ENCODE data around the gene POLR2F. TPM values are rescaled to one million over a fixed set of nuclear protein-coding genes. Genes with fewer than 3 reads are reported as not detected.

The POLR2F gene
- total RNA-seq, 1 experiment from 2014 or later: 141 TPM

DNA sequence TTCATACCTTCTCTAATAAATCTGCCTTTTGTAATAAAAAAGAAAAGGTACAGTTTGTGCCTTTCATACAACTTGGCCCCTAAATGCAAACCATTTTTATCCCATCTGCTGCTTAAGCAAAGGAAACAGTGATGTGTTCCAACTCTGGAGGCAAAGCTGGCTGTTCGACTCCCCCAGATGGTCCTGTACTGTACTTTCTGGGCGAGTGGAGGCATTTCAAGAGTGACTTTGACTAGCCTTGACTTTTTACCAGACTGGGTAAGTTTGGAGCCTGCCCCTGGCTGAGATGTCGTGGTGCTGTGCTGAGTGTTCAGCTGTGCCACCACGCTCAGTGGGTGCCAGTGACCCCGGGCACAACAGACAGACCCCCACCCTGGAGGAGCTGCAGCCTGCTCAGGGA is 37.2 kb upstream of the POLR2F start:
- Histone ChIP-seq H3T11ph (ENCODE audit: low read length) (no peak overlapping the region), H2AFZ (ENCODE audit: low read length) (no peak overlapping the region), H3K9ac (ENCODE audit: extremely low read depth, insufficient read length, low read length) (no peak overlapping the region), H3K4ac (ENCODE audit: low read depth, low read length) (no peak overlapping the region), H2BK12ac (ENCODE audit: insufficient read length, low read depth, low read length) (no peak overlapping the region), H4K8ac (replicated peaks; ENCODE audit: insufficient read length, low read depth, low read length) (no peak overlapping the region), H3K56ac (ENCODE audit: insufficient read length, low read depth, low read length) (no peak overlapping the region), H2BK15ac (ENCODE audit: low read depth, low read length) (no peak overlapping the region), H2BK5ac (ENCODE audit: insufficient read length, low read length) (no peak overlapping the region), H2BK120ac (ENCODE audit: low read depth, low read length, poor library complexity, severe bottlenecking) (no peak overlapping the region), H3K27ac (ENCODE audit: insufficient read length, low read depth, low read length) (no peak overlapping the region), H3K27me3 (ENCODE audit: insufficient read depth, low read length) (no peaks in the 10 kb centered on the region), H3K23me2 (ENCODE audit: insufficient read length, low read depth, low read length, poor library complexity, severe bottlenecking) (no peaks in the 10 kb centered on the region), H3K14ac (ENCODE audit: insufficient read depth, low read length) (no peak overlapping the region), H4K20me1 (ENCODE audit: control insufficient read depth, insufficient read depth, insufficient read length) (no peaks in the 10 kb centered on the region), H3K4me2 (ENCODE audit: insufficient read depth, insufficient read length, low read length) (no peak overlapping the region), H3K18ac (ENCODE audit: insufficient read length, low read depth, low read length) (no peak overlapping the region), H3K9me3 (ENCODE audit: control insufficient read depth, low read depth, low read length) (no peaks in the 10 kb centered on the region), H2BK20ac (ENCODE audit: low read depth, low read length, poor library complexity, severe bottlenecking) (no peak overlapping the region), H4K5ac (ENCODE audit: insufficient read length, low read depth, low read length) (no peak overlapping the region), H3K23ac (ENCODE audit: insufficient read length, low read depth, low read length) (no peak overlapping the region), H4K91ac (ENCODE audit: insufficient read length, low read depth, low read length) (no peak overlapping the region), H3K79me1 (ENCODE audit: insufficient read depth, low read depth, low read length, poor library complexity, severe bottlenecking) (no peaks in the 10 kb centered on the region), H2AK5ac (ENCODE audit: insufficient read length, low read length) (no peak overlapping the region), H3K4me1 (ENCODE audit: insufficient read depth, low read length) (no peaks in the 10 kb centered on the region), H3K79me2 (ENCODE audit: insufficient read depth, low read length) (no peaks in the 10 kb centered on the region)
- DNase-seq: no peak
- no CpG with 5 or more reads among the region's 5 CpGs for WGBS (ENCODE audit: extremely low coverage, insufficient read length, low lambda C conversion rate)
- Mint-ChIP-seq H3K27ac (no peak overlapping the region; a peak in 1 of 7 replicates), H3K27me3 (ENCODE audit: low read depth) (no peaks in the 10 kb centered on the region; the same call in 1 of the 2 replicates), H3K9me3 (no peaks in the 10 kb centered on the region), H3K4me3 (no peak overlapping the region), H3K4me1 (peaks cover 4 to 7% of the 10 kb centered on the region in 2 experiments), H3K36me3 (ENCODE audit: insufficient read depth in 1 of 3, low read depth in 3 of 3) (peaks cover 3 to 54% (median 27%) of the 10 kb centered on the region in 3 experiments; a peak in 6 of 7 replicates)
- TF ChIP-seq CTCF (conservative IDR thresholded peaks at IDR 0.05): no peak

All from H9 (cell line).